ENCODE results near the gene VWA1.
"Not testable (repeated sequence)": the region's sequence is repeated elsewhere in the genome, so short reads cannot be mapped to it uniquely, and the experiment has no call there.

Gene VWA1

GRCh38 chr1:1435106-1435903, at the start of gene VWA1:
Gene VWA1, plus strand, starts transcription at chr1:1435690. Its CDS starts 59 bp downstream, at chr1:1435749.
- peak; percentile 82 for DNase-seq

- DNase-seq: no peak
Observed at GRCh38 chr1:1385931-1386330, 49.6 kb upstream of the VWA1 start.

- DNase-seq: no peak
Observed at GRCh38 chr1:1387098-1388077, 48.1 kb upstream of the VWA1 start.

- DNase-seq: no peak
Observed at GRCh38 chr1:1388078-1388472, 47.4 kb upstream of the VWA1 start.

GRCh38 chr1:1390675-1391074, 44.8 kb upstream of the VWA1 start:
- no peak for DNase-seq

GRCh38 chr1:1391225-1391624, 44.3 kb upstream of the VWA1 start:
- no peak for DNase-seq

- no peak for DNase-seq
Observed at GRCh38 chr1:1393014-1393413, 42.5 kb upstream of the VWA1 start.

GRCh38 chr1:1393428-1393827, 42.1 kb upstream of the VWA1 start:
- no peak for DNase-seq

GRCh38 chr1:1394116-1394515, 41.4 kb upstream of the VWA1 start:
- no peak for DNase-seq

- no peak for DNase-seq
Observed at GRCh38 chr1:1395166-1395565, 40.3 kb upstream of the VWA1 start.

GRCh38 chr1:1397839-1398523, 37.5 kb upstream of the VWA1 start:
- DNase-seq: no peak

- no peak for DNase-seq
Observed at GRCh38 chr1:1398677-1399186, 36.8 kb upstream of the VWA1 start.

GRCh38 chr1:1399187-1399871, 36.2 kb upstream of the VWA1 start, which contains the start of gene CCNL2:
Gene CCNL2, minus strand, starts transcription at chr1:1399335. Its CDS starts 29 bp downstream, at chr1:1399306.
- peak; percentile 100 for DNase-seq

GRCh38 chr1:1399872-1400575, 35.5 kb upstream of the VWA1 start:
- DNase-seq: peak; percentile 41

GRCh38 chr1:1400576-1401456, 34.7 kb upstream of the VWA1 start:
- no peak for DNase-seq

- DNase-seq: no peak
Observed at GRCh38 chr1:1401457-1402010, 34.0 kb upstream of the VWA1 start.

- peak; percentile 60 for DNase-seq
Observed at GRCh38 chr1:1402072-1402900, 33.2 kb upstream of the VWA1 start.

- not testable (repeated sequence) for DNase-seq
Observed at GRCh38 chr1:1402901-1403392, 32.5 kb upstream of the VWA1 start.

GRCh38 chr1:1403653-1404052, 31.8 kb upstream of the VWA1 start:
- DNase-seq: no peak

All from activated CD4-positive, alpha-beta T cell treated with anti-CD3 and anti-CD28 coated beads, Interleukin-2, Interleukin-6, amounts not matched to agents 100 ng/mL and 50 ng/mL, durations not matched to agents 16 hours and 8 hours (primary cell).